Heart left ventricle (tissue), 16 donors: ENCODE results near the gene ZNF860. TPM values are rescaled to one million over a fixed set of nuclear protein-coding genes. Genes with fewer than 3 reads are reported as not detected.

Experiments used
- ATAC-seq, 4 donors: fragments of 200-7000 bp; cut with Tn5 transposase; one replicate each; pipeline ENCODE4 v1.9.1; 2020 to 2022; ENCODE audit warnings: moderate library complexity in 4 of 4, mild to moderate bottlenecking in 3 of 4, moderate number of reproducible peaks in 1 of 4
- DNase-seq, 5 donors: peaks; one replicate each; pipeline ENCODE4 v3.0.0-alpha.2; 2020
- H3K27ac ChIP-seq, 12 donors: fragments of 200-600 bp; sonication (generic) in 4 of 12; one replicate each; pipeline versions ENCODE4 v1.5.0 to v1.8.0; 2016 to 2022; ENCODE audit warnings: mild to moderate bottlenecking in 2 of 12
- H3K27me3 ChIP-seq, 9 donors: fragments of 200-600 bp; sonication (generic) in 2 of 9; one replicate each; pipeline versions ENCODE4 v1.5.1 to v1.8.0; 2016 to 2022; ENCODE audit warnings: mild to moderate bottlenecking in 3 of 9
- H3K36me3 ChIP-seq, 9 donors: fragments of 200-600 bp; sonication (generic) in 2 of 9; one replicate each; pipeline versions ENCODE4 v1.5.0 to v1.8.0; 2018 to 2022; ENCODE audit warnings: mild to moderate bottlenecking in 2 of 9
- H3K4me1 ChIP-seq, 12 donors: fragments of 200-600 bp; sonication (generic) in 4 of 12; one replicate each; pipeline versions ENCODE4 v1.5.0 to v1.8.0; 2016 to 2022; ENCODE audit warnings: mild to moderate bottlenecking in 3 of 12
- H3K4me3 ChIP-seq, 12 donors: fragments of 200-600 bp; sonication (generic) in 4 of 12; one replicate each; pipeline versions ENCODE4 v1.5.0 to v1.8.0; 2017 to 2022; ENCODE audit warnings: mild to moderate bottlenecking in 9 of 12, moderate library complexity in 4 of 12
- H3K9me3 ChIP-seq, 12 donors: fragments of 200-600 bp; sonication (generic) in 4 of 12; one replicate each; pipeline versions ENCODE4 v1.5.0 to v1.8.0; 2016 to 2022; ENCODE audit warnings: mild to moderate bottlenecking in 1 of 12
- POLR2A ChIP-seq, 2 donors: fragments of 450-650 bp; IDR thresholded peaks; one replicate each; pipeline ENCODE4 v1.6.1; 2017; ENCODE audit warnings: antibody characterized with exemption in 2 of 2, mild to moderate bottlenecking in 2 of 2, moderate library complexity in 2 of 2
- WGBS, 4 donors: extraction: QIAGEN DNeasy Blood & Tissue Kit in 2 of 4; methylation state at CpG; one replicate each; pipeline versions ENCODE4 v1.1.5 to v1.1.7; 2013 to 2018; 5-methylcytosine and 5-hydroxymethylcytosine counted together
- intact Hi-C, 10 donors: fragments of 100-400 bp; cut with DNase I; formaldehyde crosslinking; loops; one replicate each; pipeline versions ENCODE4 v1.11.1 to v1.14.2; 2022
- polyA plus RNA-seq, 2 donors: library from polyadenylated mRNA; stranded (reverse); fragments of 200-250 nt; gene quantifications; one replicate each; pipeline ENCODE4 v1.2.3, GENCODE V29; 2013
- total RNA-seq, 9 donors: library from RNA; depleted of rRNA in 2 of 9; stranded (reverse); fragments of >200 nt in 2 of 9; fragmentation: NEBNext Ultra II Directional in 3 of 9; extraction: Animal tissue kit (Norgen Biotek cat#: 25700) in 3 of 9; gene quantifications; one replicate each; pipeline versions ENCODE4 v1.1.0 to v1.2.4, GENCODE V29; 2016 to 2023
- TF ChIP-seq, protein P1 (sequence below), 12 donors: fragments of 200-600 bp; sonication (generic) in 4 of 12; IDR thresholded peaks; one replicate each; pipeline versions ENCODE4 v1.5.0 to v1.8.0; 2018 to 2022; ENCODE audit warnings: antibody characterized with exemption in 12 of 12, mild to moderate bottlenecking in 5 of 12
- donor health status: ischemic (EF 13 %, LVEDD 7.1; RV severe dilation, severe dysfunction).
- donor health status: healthy with polysubstance abuse.
- donor health status: DM: no; HTN: yes; CAD: no.
- donor health status: DM: no; HTN: no; CAD: no.
- donor health status: ischemic (EF 25% LVEDD 6.9; RV normal size, moderate dysfunction).
- donor health status: ischemic (EF 25% LVEDD 5.7; RV mildly dilated, moderate dysfunction).
- donor health status: healthy.
- donor health status: DM: yes; HTN: yes; CAD: no.
- donor health status: ischemic (EF 35%, LVEDD 5.7; RV mildly dilated, moderate dysfunction).
- donor health status: nonischemic (EF 11% LVEDD 7.7; RV severe dilation, severe dysfunction).
- donor health status: DM: yes; HTN: yes; CAD: no.
- donor health status: PGD.
- donor health status: ischemic (EF 29% LVEDD 5.4; RV normal size, mild dysfunction).
- donor health status: nonischemic (EF 23%, LVEDD 6.1; RV moderate dilation, normal function).

Gene ZNF860
- total and polyA plus RNA-seq, 11 donors, result 0.08 to 0.53 (median 0.14) TPM; not detected in 4

- no peak for DNase-seq
- no peaks in the 10 kb centered on the region for H3K27me3 ChIP-seq
- H3K4me3 ChIP-seq, result no peak overlapping the region
- no peaks in the 10 kb centered on the region for H3K36me3 ChIP-seq
- intact Hi-C loops, result no loop called here
- no peak for TF ChIP-seq POLR2A (IDR thresholded peaks at IDR 0.05)
- TF ChIP-seq, protein P1, sequence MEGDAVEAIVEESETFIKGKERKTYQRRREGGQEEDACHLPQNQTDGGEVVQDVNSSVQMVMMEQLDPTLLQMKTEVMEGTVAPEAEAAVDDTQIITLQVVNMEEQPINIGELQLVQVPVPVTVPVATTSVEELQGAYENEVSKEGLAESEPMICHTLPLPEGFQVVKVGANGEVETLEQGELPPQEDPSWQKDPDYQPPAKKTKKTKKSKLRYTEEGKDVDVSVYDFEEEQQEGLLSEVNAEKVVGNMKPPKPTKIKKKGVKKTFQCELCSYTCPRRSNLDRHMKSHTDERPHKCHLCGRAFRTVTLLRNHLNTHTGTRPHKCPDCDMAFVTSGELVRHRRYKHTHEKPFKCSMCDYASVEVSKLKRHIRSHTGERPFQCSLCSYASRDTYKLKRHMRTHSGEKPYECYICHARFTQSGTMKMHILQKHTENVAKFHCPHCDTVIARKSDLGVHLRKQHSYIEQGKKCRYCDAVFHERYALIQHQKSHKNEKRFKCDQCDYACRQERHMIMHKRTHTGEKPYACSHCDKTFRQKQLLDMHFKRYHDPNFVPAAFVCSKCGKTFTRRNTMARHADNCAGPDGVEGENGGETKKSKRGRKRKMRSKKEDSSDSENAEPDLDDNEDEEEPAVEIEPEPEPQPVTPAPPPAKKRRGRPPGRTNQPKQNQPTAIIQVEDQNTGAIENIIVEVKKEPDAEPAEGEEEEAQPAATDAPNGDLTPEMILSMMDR (IDR thresholded peaks at IDR 0.05), result no peak
- H3K27ac ChIP-seq, result no peak overlapping the region
- peaks cover 0 to 13% (median 9%) of the 10 kb centered on the region in 12 donors for H3K9me3 ChIP-seq
- H3K4me1 ChIP-seq, result peaks cover 0 to 35% (median 24%) of the 10 kb centered on the region in 12 donors
- ATAC-seq, result no peak
Observed at GRCh38 chr3:31955581-31955980, 26.0 kb upstream of the ZNF860 start.

DNA sequence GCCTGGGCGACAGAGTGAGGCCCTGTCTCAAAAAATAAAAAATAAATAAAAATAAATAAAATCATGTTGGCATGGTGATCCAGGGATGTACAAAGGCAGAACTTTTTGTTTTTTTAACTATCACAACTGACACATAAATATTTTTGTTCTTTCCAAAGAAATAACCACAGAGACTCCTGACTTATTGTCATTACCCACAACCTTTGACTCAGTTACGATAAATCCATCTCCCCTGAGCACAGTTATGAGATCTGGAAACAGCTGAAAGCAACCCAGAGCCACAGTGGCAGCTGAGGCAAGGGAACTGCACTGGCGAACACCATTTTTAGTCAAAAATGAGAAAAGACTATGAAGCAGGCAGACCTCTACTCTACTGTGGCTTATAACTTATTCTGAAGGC, 24.4 kb upstream of the ZNF860 start:
- ATAC-seq, result no peak

DNA sequence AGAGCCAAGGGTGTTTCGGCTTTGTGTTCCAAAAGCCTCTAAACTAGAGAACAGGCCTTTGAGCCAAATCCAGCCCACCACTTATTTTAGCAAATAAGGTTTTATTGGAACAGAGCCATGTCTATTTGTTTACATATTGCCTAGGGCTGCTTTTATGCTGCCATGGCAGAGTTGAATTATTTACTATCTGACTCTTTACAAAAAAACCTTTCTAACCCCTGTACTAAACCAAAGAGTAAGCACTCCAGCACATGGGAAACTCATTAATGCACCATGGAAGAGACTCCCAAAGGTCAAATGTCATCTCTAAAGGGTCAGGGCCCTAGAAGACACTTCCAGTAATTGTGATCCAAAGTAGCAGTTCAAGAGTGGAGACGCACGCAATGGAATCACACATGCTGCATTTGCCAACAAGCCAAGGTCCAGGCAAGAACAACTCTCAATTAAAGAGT, 22.8 kb upstream of the ZNF860 start:
- peak; percentile 33 to 77 (median 66) for ATAC-seq
- Histone ChIP-seq H3K27ac (peak overlapping the region in 10 of 12 donors; percentile 13 to 83 (median 76)), H3K9me3 (peaks cover 0 to 12% (median 9%) of the 10 kb centered on the region in 12 donors), H3K27me3 (no peaks in the 10 kb centered on the region), H3K4me3 (no peak overlapping the region), H3K36me3 (no peaks in the 10 kb centered on the region), H3K4me1 (peaks cover 0 to 45% (median 28%) of the 10 kb centered on the region in 12 donors)
- intact Hi-C loops, result no loop called here
- DNase-seq, result peak in 2 of 5 donors; percentile 26 to 48
- WGBS, 4 donors, result 30 to 62% (median 39%) methylated on average over 3 of the region's 3 CpGs
- TF ChIP-seq POLR2A (IDR thresholded peaks at IDR 0.05), result no peak
- TF ChIP-seq, protein P1 (IDR thresholded peaks at IDR 0.05), result no peak

More for the DNA sequence above, 24.4 kb upstream of the ZNF860 start:
- no peak for TF ChIP-seq POLR2A (IDR thresholded peaks at IDR 0.05)
- TF ChIP-seq, protein P1 (IDR thresholded peaks at IDR 0.05), result no peak
- peaks cover 0 to 12% (median 9%) of the 10 kb centered on the region in 12 donors for H3K9me3 ChIP-seq
- no peaks in the 10 kb centered on the region for H3K27me3 ChIP-seq
- no peak for DNase-seq
- H3K4me1 ChIP-seq, result peaks cover 0 to 42% (median 28%) of the 10 kb centered on the region in 12 donors
- H3K36me3 ChIP-seq, result no peaks in the 10 kb centered on the region
- H3K4me3 ChIP-seq, result no peak overlapping the region
- intact Hi-C loops, result no loop called here
- no peak overlapping the region for H3K27ac ChIP-seq
- 85 to 93% (median 90%) methylated on average over 3 of the region's 3 CpGs for WGBS, 4 donors

- no peak for DNase-seq
- 54 to 78% (median 64%) methylated on average over 2 of the region's 2 CpGs for WGBS, 4 donors
- no peaks in the 10 kb centered on the region for H3K27me3 ChIP-seq
Observed at GRCh38 chr3:31959251-31959650, 22.3 kb upstream of the ZNF860 start.

More at GRCh38 chr3:31959251-31959650, 22.3 kb upstream of the ZNF860 start:
- Histone ChIP-seq H3K36me3 (no peaks in the 10 kb centered on the region), H3K9me3 (peaks cover 0 to 12% (median 9%) of the 10 kb centered on the region in 12 donors), H3K27ac (peak overlapping the region; percentile 7 to 83 (median 70)), H3K4me3 (peak overlapping the region in 6 of 12 donors; percentile 29 to 52 (median 45)), H3K4me1 (peaks cover 0 to 45% (median 28%) of the 10 kb centered on the region in 12 donors)
- intact Hi-C loops, result no loop called here
- ATAC-seq, result no peak
- TF ChIP-seq, protein P1 (IDR thresholded peaks at IDR 0.05), result no peak
- TF ChIP-seq POLR2A (IDR thresholded peaks at IDR 0.05), result no peak
